ENCODE measurements around the gene PCDHGA5.

GRCh38 chr5:141402553-141403243, 38.7 kb downstream of the PCDHGA5 start, which contains the start of gene PCDHGA9:
- TF ChIP-seq CTCF (IDR thresholded peaks at IDR 0.05) (peak in 8 of 12 donors; percentile 9 to 32 (median 18)), POLR2A (IDR thresholded peaks at IDR 0.05) (no peak)
